Measurements from ENCODE around the gene NMUR1.

Gene NMUR1

DNA sequence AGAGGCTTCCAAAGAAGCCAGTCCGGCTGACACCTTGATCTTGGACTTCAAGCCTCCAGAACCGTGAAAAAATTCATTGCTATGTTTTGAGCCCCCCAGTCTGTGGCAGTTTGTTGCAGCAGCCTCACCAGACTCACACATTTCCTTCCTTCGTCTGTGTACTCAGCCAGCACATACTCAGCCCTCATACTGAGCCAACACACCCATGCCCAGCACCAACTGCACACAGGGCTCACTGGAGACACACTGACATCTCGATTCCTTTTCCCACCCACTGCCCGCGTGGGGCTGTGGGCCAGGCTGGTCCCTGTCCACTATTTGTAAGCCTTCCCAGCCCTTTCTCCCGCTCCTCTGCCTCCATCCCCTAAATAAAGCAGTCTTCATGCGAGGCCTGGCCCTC, 24.1 kb upstream of the NMUR1 start:
- no peak overlapping the region for H3K4me3 ChIP-seq (ENCODE audit: low read length)

DNA sequence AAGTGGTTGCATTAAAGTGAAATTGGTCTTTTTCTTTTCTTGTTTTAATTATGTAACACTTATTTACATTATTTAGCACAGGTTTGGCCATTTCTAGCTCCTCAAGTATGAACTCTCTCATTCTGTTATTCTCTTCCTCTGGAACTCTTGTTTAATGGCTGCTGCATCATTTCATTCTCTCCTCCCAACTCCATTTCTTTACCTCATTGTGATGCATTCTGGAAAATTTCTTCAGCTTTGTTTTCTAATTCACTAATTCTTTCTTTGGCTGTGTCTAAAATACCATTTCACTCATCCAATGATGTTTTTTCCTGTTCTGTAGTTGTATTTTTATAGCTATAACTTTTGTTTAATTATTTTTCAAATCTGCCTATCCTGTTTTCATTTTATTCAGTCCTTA, 22.5 kb upstream of the NMUR1 start:
- Histone ChIP-seq H3K4me1 (ENCODE audit: control insufficient read depth, insufficient read depth, low read length) (no peaks in the 10 kb centered on the region), H3K36me3 (ENCODE audit: control insufficient read depth, insufficient read depth, low read length) (no peaks in the 10 kb centered on the region), H3K9me3 (ENCODE audit: control insufficient read depth, insufficient read depth, low read length) (no peaks in the 10 kb centered on the region), H3K4me3 (ENCODE audit: low read length) (no peak overlapping the region), H3K27ac (ENCODE audit: low read length) (no peak overlapping the region), H3K27me3 (ENCODE audit: control insufficient read depth, insufficient read depth, low read length) (no peaks in the 10 kb centered on the region)
- DNase-seq (ENCODE audit: low read depth, low spot score), result no peak

More for the DNA sequence above, 24.1 kb upstream of the NMUR1 start:
- H3K9me3 ChIP-seq (ENCODE audit: control insufficient read depth, insufficient read depth, low read length), result no peaks in the 10 kb centered on the region
- no peak overlapping the region for H3K27ac ChIP-seq (ENCODE audit: low read length)
- DNase-seq (ENCODE audit: low read depth, low spot score), result no peak
- H3K4me1 ChIP-seq (ENCODE audit: control insufficient read depth, insufficient read depth, low read length), result no peaks in the 10 kb centered on the region
- H3K27me3 ChIP-seq (ENCODE audit: control insufficient read depth, insufficient read depth, low read length), result no peaks in the 10 kb centered on the region
- H3K36me3 ChIP-seq (ENCODE audit: control insufficient read depth, insufficient read depth, low read length), result no peaks in the 10 kb centered on the region
- WGBS (ENCODE audit: insufficient coverage, insufficient read length), result no CpG with 5 or more reads among the region's 8 CpGs

DNA sequence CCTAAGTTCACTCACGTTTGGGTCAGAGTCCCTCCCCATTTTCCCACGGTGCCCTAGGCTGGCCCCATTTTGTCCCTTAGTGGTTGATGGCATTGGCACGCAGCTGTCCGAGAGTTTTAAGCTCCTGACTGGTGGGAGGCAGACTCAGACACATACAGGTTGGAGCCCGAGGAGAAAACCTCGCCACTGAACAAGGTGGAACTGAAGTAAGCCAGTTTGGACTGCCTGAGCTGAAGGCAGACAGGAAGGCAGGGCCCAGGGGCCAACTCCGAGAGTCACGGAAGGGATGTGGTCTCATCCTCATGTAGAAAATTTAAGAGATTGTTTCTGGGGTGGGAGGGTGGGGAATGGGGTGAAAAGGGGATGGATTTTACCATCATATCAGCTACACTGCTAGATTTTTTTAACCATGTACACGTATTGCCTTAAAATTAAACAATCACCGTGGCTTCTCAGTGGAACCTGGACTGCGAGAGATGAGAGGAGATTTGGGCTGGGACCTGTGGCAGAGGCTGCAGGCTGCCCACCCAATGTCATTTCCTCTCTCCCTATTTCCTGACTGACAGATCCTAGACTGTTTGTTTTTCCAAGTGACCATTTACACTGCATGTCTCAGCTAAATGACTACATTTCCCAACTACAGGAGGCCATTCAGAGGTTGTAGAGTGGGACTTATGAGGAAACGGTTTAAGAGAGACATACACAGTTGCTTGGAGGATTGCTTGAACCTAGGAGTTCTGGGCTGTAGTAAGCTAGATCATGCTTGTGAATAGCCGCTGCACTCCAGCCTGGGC, 19.4 kb upstream of the NMUR1 start:
- Histone ChIP-seq H3K36me3 (ENCODE audit: control insufficient read depth, insufficient read depth, low read length) (no peaks in the 10 kb centered on the region), H3K4me1 (ENCODE audit: control insufficient read depth, insufficient read depth, low read length) (no peaks in the 10 kb centered on the region), H3K27ac (ENCODE audit: low read length) (no peak overlapping the region), H3K9me3 (ENCODE audit: control insufficient read depth, insufficient read depth, low read length) (no peaks in the 10 kb centered on the region), H3K4me3 (ENCODE audit: low read length) (no peak overlapping the region), H3K27me3 (ENCODE audit: control insufficient read depth, insufficient read depth, low read length) (no peaks in the 10 kb centered on the region)
- no peak for DNase-seq (ENCODE audit: low read depth, low spot score)
- WGBS (ENCODE audit: insufficient coverage, insufficient read length), result no CpG with 5 or more reads among the region's 13 CpGs

DNA sequence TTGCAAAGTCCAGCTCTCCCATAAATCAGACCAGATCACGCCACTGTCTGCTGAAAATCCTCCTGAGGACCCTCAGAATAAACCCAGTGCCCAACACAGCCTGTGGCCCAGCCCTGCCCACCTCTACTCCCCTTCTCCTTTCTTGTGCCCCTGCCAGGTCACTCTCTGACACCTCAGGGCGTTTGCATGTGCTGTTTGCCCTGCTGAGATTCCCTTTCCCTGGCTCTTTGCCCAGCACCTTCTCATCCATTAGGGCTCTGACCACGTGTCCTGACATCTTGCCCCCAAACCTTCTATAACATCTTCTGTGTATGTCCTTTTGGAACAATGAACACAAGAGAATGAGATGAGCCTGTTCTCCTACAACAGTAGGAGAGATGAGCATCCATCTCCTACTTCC, 18.5 kb upstream of the NMUR1 start:
- WGBS (ENCODE audit: insufficient coverage, insufficient read length), result no CpG with 5 or more reads among the region's 3 CpGs
- Histone ChIP-seq H3K27ac (ENCODE audit: low read length) (no peak overlapping the region), H3K27me3 (ENCODE audit: control insufficient read depth, insufficient read depth, low read length) (no peaks in the 10 kb centered on the region), H3K4me3 (ENCODE audit: low read length) (no peak overlapping the region), H3K4me1 (ENCODE audit: control insufficient read depth, insufficient read depth, low read length) (no peaks in the 10 kb centered on the region), H3K36me3 (ENCODE audit: control insufficient read depth, insufficient read depth, low read length) (no peaks in the 10 kb centered on the region), H3K9me3 (ENCODE audit: control insufficient read depth, insufficient read depth, low read length) (no peaks in the 10 kb centered on the region)
- DNase-seq (ENCODE audit: low read depth, low spot score), result no peak

DNA sequence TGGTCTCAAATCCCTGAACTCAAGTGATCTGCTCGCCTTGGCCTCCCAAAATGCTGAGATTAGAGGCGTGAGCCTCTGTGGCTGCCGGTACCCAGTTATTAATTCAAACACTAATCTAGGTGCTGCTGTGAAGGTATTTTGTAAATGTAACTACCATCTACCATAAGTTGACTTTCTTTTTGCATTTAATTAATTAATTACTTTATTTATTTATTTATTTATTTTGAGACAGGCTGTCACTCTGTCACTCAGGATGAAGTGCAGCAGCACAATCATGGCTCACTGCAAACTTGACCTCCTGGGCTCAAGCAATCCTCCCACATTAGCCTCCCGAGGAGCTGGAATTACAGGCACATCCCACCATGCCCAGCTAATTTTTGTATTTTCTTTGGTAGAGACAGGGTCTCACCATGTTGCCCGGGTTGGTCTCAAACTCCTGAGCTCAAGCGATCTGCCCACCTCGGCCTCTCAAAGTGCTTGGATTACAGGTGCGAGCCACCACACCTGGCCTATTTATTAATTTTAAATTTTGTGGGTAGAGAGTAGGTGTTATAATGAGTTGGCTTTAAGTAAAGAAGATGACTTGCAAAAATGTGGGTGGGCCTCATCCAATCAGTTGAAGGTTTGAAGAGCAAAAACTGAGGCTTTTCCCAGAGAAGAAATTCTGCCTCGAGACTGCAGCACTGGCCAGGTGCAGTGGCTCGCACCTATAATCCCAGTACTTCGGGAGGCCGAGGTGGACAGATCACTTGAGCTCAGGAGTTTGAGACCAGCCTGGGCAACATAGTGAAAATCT, 17.3 kb upstream of the NMUR1 start:
- Histone ChIP-seq H3K9me3 (ENCODE audit: control insufficient read depth, insufficient read depth, low read length) (no peaks in the 10 kb centered on the region), H3K4me1 (ENCODE audit: control insufficient read depth, insufficient read depth, low read length) (no peaks in the 10 kb centered on the region), H3K4me3 (ENCODE audit: low read length) (no peak overlapping the region), H3K36me3 (ENCODE audit: control insufficient read depth, insufficient read depth, low read length) (no peaks in the 10 kb centered on the region), H3K27me3 (ENCODE audit: control insufficient read depth, insufficient read depth, low read length) (no peaks in the 10 kb centered on the region), H3K27ac (ENCODE audit: low read length) (no peak overlapping the region)
- no CpG with 5 or more reads among the region's 12 CpGs for WGBS (ENCODE audit: insufficient coverage, insufficient read length)
- DNase-seq (ENCODE audit: low read depth, low spot score), result no peak

DNA sequence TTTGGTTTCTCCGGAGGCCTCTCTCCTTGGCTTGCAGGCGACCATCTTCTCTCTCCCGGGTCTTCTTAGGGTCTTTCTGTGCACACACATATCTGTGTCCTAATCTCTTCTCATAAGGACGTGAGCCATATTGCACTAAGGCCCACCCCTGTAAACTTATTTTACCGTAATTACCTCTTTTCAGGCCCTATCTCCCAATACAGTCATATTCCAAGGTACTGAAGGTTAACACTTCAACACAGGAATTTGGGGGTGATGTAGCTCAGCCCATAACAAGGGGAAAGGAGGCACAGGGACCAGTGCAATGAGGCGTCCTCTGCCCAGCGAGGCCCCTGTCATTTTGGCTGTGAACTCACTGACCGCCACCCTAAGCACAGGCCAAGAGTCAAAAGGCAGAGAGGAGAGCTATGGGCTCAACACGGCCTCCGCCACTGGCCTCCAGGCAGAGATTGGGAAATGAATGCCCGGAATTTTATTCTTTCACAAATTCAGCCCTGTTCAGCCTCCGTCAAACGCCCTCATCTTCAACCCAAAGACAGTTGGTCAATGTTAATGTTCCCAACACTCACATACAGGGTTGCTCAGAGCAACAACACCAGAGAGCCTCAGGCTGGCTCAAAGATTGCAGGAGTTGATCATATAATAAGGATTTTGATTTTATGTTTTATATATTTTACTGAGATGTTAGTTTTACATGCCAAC, 15.9 kb upstream of the NMUR1 start:
- Histone ChIP-seq H3K4me3 (ENCODE audit: low read length) (no peak overlapping the region), H3K4me1 (ENCODE audit: control insufficient read depth, insufficient read depth, low read length) (no peaks in the 10 kb centered on the region), H3K27ac (ENCODE audit: low read length) (no peak overlapping the region), H3K36me3 (ENCODE audit: control insufficient read depth, insufficient read depth, low read length) (no peaks in the 10 kb centered on the region), H3K9me3 (ENCODE audit: control insufficient read depth, insufficient read depth, low read length) (no peaks in the 10 kb centered on the region), H3K27me3 (ENCODE audit: control insufficient read depth, insufficient read depth, low read length) (no peaks in the 10 kb centered on the region)
- no CpG with 5 or more reads among the region's 13 CpGs for WGBS (ENCODE audit: insufficient coverage, insufficient read length)
- DNase-seq (ENCODE audit: low read depth, low spot score), result no peak

DNA sequence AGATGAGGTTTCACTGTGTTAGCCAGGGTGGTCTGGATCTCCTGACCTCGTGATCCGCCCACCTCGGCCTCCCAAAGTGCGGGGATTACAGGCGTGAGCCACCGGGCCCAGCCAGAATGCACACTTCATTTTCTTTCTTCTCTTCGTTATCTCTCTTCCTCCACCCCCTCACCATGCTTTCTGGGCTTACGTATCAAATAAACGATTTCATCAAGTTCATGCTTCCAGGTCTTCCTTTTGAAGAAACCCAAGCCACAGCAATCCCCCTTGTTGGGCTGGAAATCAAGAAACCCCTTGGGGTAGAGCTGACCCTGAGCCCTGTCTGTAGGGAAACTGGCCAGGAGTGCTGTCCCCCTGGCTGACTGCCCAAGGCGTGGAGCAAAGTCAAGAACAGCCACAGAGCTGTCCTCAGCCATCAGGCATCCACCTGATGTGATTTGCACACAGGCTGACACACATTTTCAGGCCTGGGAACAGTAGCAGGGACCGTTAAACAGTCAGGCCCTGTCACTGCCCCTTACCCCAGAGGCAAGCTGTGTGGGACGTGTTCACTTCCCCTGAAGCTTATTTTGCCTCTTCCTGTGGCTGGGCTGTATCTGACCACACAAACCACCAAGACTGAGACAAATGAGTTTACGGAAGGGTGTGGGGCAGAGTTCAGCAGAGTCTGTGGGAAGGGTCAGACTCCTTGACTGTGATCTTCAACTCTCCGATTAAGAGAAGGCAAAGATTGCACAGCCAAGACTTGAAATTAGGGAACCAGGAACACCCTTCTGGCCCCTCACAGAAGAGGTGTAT, 15.1 kb upstream of the NMUR1 start:
- Histone ChIP-seq H3K36me3 (ENCODE audit: control insufficient read depth, insufficient read depth, low read length) (no peaks in the 10 kb centered on the region), H3K9me3 (ENCODE audit: control insufficient read depth, insufficient read depth, low read length) (no peaks in the 10 kb centered on the region), H3K27ac (ENCODE audit: low read length) (no peak overlapping the region), H3K27me3 (ENCODE audit: control insufficient read depth, insufficient read depth, low read length) (no peaks in the 10 kb centered on the region), H3K4me3 (ENCODE audit: low read length) (no peak overlapping the region), H3K4me1 (ENCODE audit: control insufficient read depth, insufficient read depth, low read length) (no peaks in the 10 kb centered on the region)
- no CpG with 5 or more reads among the region's 14 CpGs for WGBS (ENCODE audit: insufficient coverage, insufficient read length)
- DNase-seq (ENCODE audit: low read depth, low spot score), result no peak

DNA sequence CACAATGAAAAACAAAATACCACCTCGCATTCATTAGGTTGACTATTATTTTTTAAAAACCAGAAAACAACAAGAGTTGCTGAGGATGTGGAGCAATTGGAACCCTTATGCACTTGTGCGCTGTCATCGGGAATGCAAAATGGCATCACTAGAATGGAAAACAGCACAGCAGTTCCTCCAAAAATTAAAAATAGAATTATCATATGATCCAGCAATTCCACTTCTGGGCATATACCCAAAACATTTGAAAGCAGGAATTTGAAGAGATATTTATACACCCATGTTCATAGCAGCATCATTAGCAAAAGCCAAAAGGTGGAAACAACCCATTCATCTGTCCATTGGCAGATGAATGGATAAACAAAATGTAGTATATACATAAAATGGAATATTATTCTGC, 11.9 kb upstream of the NMUR1 start:
- H3K4me3 ChIP-seq (ENCODE audit: low read length), result no peak overlapping the region
- H3K27ac ChIP-seq (ENCODE audit: low read length), result no peak overlapping the region
- H3K4me1 ChIP-seq (ENCODE audit: control insufficient read depth, insufficient read depth, low read length), result no peaks in the 10 kb centered on the region
- WGBS (ENCODE audit: insufficient coverage, insufficient read length), result no CpG with 5 or more reads among the region's 3 CpGs
- no peaks in the 10 kb centered on the region for H3K27me3 ChIP-seq (ENCODE audit: control insufficient read depth, insufficient read depth, low read length)
- no peak for DNase-seq (ENCODE audit: low read depth, low spot score)
- H3K36me3 ChIP-seq (ENCODE audit: control insufficient read depth, insufficient read depth, low read length), result no peaks in the 10 kb centered on the region
- no peaks in the 10 kb centered on the region for H3K9me3 ChIP-seq (ENCODE audit: control insufficient read depth, insufficient read depth, low read length)

DNA sequence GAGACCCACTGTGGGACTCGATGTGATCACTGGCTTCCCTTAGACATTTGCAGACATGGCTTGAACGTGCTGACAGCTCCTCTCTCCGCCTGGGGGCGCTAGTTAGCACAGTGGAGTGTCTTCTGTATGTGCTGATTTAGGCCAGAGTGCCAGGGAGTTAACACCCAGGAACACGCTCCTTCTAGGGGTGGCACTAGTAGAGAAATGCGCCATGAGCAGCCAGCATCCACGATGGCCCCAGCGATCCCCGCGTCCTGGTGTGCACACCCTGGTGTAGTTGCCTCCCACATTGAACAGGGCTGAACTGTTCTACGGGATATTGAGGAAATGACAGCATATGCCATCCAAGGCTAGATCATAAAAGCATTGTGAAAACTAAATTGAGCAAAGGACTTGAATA, 11.4 kb upstream of the NMUR1 start:
- no CpG with 5 or more reads among the region's 11 CpGs for WGBS (ENCODE audit: insufficient coverage, insufficient read length)
- H3K4me3 ChIP-seq (ENCODE audit: low read length), result no peak overlapping the region
- H3K36me3 ChIP-seq (ENCODE audit: control insufficient read depth, insufficient read depth, low read length), result no peaks in the 10 kb centered on the region
- H3K9me3 ChIP-seq (ENCODE audit: control insufficient read depth, insufficient read depth, low read length), result no peaks in the 10 kb centered on the region
- H3K27ac ChIP-seq (ENCODE audit: low read length), result no peak overlapping the region
- H3K27me3 ChIP-seq (ENCODE audit: control insufficient read depth, insufficient read depth, low read length), result no peaks in the 10 kb centered on the region
- no peak for DNase-seq (ENCODE audit: low read depth, low spot score)
- H3K4me1 ChIP-seq (ENCODE audit: control insufficient read depth, insufficient read depth, low read length), result no peaks in the 10 kb centered on the region

DNA sequence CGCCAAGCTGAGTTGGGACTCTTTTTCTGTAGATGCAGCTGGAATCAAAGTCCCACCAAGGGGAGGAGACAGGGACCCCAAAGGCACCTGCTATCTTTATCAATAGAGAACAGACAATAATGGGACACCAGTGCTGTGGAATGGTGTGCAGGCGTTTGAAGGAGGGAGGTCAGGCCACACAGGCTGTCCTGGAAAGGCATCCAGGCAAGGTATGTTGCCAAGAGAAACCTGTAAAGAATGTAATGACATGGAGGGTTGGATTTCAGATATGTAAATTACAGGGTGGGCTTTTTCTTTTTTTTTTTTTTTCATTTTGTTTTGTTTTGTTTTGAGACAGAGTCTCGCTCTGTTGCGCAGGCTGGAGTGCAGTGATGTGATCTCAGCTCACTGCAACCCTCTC, 9.7 kb upstream of the NMUR1 start:
- no peak for DNase-seq (ENCODE audit: low read depth, low spot score)
- no CpG with 5 or more reads among the region's 4 CpGs for WGBS (ENCODE audit: insufficient coverage, insufficient read length)
- no peaks in the 10 kb centered on the region for H3K4me1 ChIP-seq (ENCODE audit: control insufficient read depth, insufficient read depth, low read length)
- no peak overlapping the region for H3K27ac ChIP-seq (ENCODE audit: low read length)
- H3K9me3 ChIP-seq (ENCODE audit: control insufficient read depth, insufficient read depth, low read length), result no peaks in the 10 kb centered on the region
- no peaks in the 10 kb centered on the region for H3K27me3 ChIP-seq (ENCODE audit: control insufficient read depth, insufficient read depth, low read length)
- H3K4me3 ChIP-seq (ENCODE audit: low read length), result no peak overlapping the region
- H3K36me3 ChIP-seq (ENCODE audit: control insufficient read depth, insufficient read depth, low read length), result no peaks in the 10 kb centered on the region

All from iPS DF 6.9 (cell line).